GM21515 (cell line): ENCODE results near the gene DLG5.

Experiments used
- ATAC-seq: cut with Tn5 transposase; IDR thresholded peaks from one replicate; pipeline ENCODE4 v1.9.1; 2021; ENCODE audit not compliant: unreplicated experiment

The DLG5 gene, protein sequence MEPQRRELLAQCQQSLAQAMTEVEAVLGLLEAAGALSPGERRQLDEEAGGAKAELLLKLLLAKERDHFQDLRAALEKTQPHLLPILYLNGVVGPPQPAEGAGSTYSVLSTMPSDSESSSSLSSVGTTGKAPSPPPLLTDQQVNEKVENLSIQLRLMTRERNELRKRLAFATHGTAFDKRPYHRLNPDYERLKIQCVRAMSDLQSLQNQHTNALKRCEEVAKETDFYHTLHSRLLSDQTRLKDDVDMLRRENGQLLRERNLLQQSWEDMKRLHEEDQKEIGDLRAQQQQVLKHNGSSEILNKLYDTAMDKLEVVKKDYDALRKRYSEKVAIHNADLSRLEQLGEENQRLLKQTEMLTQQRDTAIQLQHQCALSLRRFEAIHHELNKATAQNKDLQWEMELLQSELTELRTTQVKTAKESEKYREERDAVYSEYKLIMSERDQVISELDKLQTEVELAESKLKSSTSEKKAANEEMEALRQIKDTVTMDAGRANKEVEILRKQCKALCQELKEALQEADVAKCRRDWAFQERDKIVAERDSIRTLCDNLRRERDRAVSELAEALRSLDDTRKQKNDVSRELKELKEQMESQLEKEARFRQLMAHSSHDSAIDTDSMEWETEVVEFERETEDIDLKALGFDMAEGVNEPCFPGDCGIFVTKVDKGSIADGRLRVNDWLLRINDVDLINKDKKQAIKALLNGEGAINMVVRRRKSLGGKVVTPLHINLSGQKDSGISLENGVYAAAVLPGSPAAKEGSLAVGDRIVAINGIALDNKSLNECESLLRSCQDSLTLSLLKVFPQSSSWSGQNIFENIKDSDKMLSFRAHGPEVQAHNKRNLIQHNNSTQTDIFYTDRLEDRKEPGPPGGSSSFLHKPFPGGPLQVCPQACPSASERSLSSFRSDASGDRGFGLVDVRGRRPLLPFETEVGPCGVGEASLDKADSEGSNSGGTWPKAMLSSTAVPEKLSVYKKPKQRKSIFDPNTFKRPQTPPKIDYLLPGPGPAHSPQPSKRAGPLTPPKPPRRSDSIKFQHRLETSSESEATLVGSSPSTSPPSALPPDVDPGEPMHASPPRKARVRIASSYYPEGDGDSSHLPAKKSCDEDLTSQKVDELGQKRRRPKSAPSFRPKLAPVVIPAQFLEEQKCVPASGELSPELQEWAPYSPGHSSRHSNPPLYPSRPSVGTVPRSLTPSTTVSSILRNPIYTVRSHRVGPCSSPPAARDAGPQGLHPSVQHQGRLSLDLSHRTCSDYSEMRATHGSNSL (N-terminal part only)

DNA sequence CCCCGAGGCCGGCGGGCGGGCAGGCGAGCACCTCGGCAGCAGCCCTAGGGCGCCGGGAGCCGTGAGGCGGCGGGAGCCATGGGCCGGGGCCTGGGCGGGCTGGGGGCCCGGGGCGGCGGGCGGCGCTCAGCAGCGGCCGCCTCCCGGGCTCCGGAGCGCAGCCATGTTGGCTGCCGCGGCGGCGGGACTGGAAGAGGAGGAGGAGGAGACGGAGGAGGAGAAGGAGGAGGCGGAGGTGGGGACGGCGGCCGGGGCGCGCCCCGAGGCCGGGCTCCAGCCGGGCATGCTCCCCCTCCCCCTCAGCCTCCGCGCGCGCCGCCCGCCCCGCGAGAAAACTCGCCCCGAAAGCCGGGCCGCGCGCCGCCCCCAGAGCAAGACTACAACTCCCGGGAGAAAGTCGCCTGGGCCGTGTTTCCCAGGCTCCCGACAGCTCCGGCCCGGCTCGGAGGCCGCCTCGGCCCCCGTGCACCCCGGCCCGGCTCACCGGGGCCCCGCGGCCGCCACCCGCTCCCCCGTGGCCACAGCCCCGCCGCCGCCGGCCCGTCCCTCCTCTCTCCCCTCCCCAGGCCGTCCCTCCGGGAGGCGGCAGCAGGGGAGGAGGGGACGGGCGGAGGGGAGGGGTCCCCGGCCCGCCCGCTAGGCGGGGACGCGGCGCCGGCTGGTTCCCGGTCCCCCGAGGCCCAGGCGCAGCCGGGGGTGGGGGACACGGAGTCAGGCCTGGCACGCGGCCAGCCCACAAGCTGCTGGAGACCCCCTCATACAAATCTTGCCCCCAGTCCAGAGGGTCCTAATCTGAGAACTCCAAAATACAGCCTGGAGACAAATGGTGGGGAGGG is at the start of gene DLG5:
TSS of gene DLG5 (minus strand) at position 190 of the 836 bp plus-strand sequence. CDS start 235 bp downstream, outside the sequence.
- peak; percentile 56 for ATAC-seq

DNA sequence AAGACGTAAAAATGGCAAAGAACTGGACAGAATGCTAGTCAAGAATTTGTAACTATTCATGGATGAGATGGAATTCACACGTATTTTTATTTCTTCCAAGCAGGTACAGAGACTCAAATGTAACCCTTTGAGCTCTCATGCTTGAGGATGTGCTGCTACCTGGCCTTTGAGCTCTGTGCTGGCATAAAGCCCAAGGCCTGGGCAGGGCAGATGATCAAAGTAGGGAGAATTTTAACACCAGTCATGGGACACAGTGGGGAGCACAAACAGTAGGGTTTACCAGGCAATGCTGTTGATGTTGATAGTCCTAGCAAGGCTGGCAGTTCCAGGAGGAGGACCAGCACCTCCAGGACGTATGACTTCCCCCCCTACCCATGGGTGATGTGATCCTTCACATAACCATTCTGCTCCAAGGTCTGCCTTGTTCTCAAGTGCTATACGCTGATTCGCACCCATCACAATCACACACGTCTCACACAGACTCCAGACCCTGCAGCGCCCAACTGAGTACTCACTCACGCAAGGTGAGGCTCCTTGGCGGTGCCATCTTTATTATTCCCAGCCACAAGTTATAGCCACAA is 48.6 kb upstream of the DLG5 start:
- no peak for ATAC-seq

DNA sequence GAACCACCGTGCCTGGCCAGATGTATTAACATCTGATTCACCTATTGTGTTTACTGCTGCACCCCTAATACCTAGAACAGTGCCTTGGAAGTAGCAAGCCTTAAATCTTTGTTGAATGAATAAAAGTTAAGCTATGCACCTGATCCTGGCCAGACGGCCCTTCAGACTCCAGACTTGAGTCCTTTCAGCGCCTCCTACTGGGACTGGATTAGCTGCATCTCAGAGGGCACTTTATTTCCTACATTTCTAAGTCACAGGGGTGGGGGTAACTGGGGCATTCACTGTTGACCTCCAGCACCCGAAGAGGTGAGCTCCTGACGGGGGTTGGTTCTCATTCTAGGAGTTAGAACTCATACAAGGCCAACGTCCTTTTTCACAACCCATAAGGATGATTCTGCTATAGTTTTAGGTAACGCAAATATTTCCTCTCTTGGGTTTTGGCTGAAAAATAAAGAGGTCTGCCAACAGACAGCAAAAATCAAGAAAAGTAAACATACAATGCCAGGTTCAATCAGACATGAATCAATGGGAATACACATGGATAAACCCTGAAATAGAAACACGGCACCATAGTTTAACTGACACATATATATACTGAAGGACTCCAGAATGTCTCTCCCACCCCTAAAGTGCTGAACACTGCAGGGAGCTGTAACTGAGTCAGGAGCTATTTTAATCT is 48.0 kb upstream of the DLG5 start:
- ATAC-seq = no peak

DNA sequence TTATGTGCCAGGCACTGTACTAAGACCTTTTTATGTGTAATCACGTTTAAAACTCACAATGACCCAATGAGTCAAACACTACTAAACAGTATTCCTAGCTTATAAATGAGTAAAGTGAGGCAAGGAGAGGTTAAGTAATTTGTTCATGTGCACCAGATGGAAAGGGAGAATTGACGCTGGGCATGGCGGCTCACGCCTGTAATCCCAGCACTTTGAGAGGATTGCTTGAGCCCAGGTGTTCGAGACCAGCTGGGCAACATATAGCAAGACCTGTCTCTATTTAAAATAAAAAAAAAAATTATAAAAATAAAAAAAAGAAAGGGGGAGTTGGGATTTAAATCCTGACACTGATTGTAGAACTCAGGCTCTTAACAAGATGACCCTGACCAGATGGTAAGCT is 46.7 kb upstream of the DLG5 start:
- no peak for ATAC-seq

DNA sequence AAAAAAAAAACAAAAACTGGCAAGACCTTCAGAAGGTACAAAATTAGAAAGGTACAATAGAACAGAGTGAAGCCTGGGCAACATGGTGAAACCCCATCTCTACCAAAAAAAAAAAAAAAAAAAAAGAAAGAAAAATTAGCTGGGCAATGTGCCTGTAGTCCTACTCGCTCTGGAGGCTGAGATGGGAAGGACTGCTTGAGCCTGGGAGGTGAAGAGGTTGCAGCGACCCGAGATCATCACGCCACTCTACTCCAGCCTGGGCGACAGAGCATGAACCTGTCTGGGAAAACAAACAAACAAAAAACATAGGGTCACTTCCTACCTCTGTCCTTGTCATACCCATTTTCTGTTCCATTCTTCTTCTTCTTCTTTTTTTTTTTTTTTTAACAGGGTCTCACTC is 45.6 kb upstream of the DLG5 start:
- no peak for ATAC-seq

DNA sequence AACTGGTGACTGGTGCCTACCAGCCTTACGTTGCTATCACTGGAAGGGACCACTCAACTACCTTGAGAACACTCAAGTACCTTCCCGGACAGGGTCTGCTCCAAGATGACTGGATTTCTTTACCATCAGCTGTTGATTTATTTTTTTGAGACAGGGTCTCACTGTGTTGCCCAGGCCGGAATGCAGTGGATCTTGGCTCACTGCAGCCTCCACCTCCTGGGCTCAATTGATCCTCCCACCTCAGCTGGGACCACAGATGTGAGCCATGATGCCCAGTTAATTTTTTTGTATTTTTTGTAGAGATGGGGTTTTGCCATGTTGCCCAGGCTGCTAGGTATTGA is 45.2 kb upstream of the DLG5 start:
- ATAC-seq = no peak

DNA sequence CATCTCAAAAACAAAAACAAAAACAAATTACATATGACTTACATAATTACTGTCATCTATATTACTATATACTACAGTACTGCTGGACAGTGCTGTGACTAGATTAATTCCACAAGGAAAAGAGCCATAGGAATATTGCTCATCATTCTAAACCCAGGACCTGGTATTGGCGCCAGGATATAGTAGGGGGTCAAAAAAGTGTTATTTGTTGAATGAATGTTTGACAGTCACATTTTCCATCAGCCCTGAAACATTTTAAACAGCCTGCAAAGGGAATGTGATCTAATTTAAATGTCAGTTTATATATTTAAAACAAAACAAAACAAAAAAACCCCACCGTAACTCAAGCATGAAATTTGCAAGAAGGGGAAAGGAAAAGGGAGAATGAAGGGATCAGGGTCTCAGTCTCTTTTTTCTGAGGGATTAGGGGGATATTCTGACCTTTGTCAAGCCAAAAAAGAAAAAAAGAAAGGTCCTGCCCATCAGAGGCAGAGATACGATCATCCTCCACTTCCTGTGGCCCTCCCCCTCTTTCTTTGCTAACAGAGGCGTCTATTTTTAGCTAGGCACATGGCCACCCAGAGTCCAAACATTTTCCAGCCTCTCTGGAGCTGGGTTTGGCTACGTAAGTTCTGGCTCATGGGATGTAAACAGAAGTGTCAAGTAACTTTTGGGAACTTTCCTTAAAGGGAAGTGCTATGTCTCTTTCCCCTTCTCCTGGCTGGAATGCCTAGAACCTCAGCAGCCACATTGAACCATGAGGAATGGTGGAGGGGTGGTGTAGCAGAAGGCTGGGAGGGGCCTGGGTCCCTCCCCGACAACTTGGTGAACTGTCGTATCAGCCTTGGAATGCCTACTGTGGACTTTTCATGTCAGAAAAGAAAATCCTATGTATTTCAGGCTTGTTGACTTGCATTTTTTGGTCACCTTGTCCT is 44.6 kb upstream of the DLG5 start:
- ATAC-seq = no peak

DNA sequence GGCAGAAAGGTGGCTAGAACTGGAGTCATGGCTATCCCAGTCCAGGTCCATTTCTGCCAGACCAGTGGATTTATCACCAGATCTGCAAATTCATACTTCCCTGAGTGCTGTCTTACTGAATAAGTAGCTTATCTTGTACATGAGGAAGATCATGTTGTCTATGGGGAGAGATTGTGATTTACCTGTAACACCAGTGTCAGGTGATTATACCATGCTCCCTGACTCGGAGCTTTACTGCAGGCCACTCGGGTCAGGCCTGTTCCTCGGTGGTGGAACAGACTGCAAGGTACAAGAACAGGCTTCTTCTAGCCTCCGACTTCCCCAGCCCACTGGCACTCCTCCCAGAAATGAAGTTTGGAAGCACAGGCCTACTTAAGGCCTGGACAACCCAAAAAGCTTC is 42.6 kb upstream of the DLG5 start:
- ATAC-seq = no peak

DNA sequence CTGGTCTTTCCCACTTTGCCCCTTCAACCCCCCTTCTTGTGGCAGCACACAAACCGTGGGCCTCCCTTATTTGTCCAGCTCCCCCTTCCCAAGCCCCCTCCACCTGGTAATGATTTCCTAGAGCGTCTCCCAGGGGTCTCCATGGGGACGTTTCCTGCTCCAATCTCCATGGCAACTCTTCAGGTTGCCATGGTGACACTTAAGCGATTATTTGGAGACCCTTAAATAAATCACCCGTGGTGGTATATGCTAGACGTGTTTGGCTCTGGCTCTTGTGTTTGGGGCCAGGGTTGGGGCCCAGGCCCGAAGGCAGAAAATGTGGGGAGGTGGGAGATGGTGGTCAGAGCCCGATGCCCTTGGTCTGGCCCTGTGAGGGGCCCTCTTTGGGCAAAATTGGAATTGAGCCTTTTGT is 41.1 kb upstream of the DLG5 start:
- no peak for ATAC-seq

DNA sequence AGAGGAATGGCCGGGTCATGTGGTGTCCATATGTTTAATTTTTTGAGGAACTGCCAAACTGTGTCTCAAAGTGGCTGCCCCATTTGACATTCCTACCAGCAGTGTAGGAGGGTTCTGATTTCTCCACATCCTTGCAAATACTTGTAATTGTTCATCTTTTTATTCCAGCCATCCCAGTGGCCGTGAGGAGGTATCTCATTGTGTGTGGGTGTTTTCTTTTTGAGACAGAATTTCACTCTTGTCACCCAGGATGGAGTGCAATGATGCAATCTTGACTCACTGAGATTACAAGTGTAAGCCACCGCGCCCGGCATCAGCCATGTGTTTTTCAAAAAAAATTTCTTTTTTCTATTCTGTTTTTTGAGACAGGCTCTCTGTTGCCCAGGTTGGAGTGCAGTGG is 38.7 kb upstream of the DLG5 start:
- no peak for ATAC-seq

DNA sequence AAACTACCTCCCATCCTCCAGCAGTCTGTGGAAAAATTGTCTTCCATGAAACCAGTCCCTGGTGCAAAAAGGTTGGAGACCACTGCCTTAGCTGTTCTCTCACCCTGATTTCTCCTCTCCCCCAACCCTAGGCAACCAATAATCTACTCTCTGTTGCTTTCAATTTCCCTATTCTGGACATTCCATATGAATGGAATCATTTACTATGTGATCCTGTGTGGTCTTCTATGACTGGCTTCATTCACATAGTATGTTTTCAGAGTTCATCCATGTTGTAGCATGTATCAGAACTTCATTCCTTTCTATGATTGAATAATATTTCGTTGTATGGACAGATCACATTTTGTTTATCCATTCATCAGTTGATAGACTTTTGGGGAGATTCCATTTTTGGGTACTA is 38.3 kb upstream of the DLG5 start:
- ATAC-seq = no peak

DNA sequence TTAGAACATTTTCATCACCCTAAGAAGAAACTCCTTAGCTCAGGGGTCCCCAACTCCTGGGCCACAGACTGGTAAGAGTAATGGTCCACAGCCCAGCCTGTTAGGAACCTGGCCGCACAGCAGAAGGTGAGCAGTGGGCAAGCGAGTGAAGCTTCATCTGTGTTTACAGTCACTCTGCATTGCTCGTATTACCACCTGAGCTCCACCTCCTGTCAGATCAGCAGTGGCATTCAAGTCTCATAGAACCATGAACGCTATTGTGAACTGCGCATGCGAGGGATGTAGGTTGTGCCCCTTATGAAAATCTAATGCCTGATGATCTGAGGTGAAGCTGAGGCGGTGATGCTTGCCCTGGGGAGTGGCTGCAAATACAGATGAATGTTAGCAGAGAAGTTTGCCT is 37.3 kb upstream of the DLG5 start:
- ATAC-seq = no peak

DNA sequence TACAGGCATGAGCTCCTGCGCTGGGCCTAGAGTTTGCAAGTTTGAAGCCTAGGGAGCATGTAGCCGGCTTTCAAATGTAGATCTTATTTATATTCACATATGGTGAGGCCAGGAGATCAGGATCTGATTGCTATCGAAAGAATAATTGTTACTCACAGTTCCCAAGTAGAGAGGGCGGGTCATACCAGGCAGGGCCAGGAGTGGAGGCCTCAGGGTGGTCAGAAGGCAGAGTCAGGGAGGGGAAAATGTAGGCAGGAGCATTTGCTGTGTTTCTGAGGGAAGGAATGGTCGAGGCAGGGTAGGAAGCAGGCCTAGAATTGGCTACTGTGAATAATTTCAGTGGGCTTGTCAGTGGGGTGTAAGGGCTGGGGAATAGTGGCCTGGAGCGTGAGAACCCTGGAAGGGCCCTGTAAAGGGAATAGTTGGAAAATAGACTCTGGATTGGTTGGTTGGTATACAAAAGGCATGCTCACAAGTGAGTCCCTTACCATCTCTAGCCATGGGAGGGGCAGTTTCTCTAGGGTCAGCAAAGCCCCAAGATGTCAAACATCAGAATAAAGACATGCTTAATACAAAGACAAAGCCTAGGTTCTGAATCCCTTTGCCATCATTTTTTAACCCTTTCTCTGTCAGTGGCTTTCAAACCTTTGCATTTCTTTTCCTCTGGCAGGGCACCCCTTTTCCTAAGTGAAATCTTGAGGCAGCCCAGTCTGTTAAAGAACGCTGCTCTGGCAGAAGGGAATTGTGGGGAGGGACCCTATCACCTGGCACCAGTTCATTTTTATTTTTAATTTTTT is 36.0 kb upstream of the DLG5 start:
- no peak for ATAC-seq

DNA sequence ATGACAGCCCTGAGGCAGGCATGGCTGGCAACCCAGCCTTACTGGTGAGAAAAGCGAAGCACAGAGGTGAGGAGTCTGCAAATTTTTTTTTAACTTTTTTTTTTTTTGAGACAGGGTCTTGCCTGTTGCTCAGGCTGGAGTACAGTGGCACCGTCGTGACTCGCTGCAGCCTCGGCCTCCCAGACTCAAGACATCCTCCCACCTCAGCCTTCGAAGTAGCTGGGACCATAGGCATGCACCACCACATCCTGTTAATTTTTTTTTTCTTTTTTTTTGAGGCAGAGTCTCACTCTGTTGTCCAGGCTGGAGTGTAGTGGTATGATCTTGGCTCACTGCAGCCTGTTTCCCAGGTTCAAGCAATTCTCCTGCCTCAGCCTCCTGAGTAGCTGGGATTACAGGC is 35.1 kb upstream of the DLG5 start:
- no peak for ATAC-seq

DNA sequence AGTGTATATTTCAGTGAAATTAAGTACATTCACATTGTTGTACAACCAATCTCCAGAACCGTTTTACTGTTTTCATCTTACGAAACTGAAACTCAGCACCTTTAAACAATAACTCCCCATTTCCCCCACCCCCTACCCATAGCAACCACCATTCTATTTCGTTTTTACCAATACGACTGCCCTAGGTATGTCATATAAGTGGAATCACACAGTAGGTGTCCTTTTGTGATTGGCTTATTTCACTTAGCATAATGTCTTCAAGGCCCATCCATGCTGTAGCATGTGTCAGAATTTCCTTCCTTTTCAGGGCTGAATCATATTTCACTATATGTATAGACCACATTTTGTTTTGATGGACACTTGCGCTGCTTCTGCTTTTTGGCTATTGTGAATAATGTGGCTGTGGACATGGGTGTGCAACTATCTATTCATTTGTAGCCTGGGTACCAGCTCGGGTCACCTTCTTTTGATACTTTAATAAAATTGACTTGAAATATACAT is 34.3 kb upstream of the DLG5 start:
- no peak for ATAC-seq

DNA sequence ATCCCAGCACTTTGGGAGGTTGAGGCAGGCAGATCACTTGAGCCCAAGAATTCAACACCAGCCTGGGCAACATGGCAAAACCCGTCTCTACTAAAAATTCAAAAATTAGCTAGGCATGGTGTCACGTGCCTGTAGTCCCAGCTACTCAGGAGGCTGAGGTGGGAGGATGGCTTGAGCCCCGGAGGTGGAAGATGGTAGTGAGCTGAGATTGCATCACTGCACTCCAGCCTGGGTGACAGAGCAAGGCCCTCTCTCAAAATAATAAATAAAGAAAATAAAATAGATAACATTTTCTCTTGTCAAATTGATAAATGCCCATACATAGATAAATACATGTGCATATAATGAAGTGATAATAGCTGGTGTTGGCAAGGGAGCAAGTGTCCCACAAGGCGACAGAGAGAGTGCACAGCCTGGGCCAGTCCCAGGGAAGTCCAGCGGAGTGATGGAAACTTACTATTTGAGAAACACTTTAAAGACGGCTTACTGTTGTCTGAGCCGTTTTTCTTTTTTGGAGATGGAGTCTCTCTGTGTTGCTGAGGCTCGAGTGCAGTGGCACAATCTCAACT is 33.4 kb upstream of the DLG5 start:
- ATAC-seq = no peak

DNA sequence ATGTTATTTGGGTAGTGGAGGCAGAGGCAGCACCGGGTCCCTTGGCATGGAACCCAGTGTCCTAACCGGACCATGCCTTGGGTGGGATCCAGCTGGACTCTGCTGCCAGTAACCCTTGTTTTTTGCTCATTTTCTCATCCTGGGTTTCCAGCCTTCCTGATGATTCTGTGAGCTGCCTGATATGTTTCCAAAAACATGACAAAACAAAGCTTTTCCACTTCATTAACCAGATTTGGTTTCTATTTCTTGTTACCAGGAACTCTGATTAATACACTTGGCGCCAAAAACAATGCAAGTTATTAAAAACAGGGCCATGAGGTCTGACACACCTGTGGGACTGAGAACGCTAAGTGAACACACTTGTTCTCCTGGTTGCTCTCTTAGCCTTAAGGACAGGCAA is 32.8 kb upstream of the DLG5 start:
- ATAC-seq = no peak
